ENCODE measurements around the gene MYO9A. TPM values are rescaled to one million over a fixed set of nuclear protein-coding genes. Genes with fewer than 3 reads are reported as not detected.

MYO9A gene
- total RNA-seq, 1 experiment from 2014 or later = 23.0 TPM

DNA sequence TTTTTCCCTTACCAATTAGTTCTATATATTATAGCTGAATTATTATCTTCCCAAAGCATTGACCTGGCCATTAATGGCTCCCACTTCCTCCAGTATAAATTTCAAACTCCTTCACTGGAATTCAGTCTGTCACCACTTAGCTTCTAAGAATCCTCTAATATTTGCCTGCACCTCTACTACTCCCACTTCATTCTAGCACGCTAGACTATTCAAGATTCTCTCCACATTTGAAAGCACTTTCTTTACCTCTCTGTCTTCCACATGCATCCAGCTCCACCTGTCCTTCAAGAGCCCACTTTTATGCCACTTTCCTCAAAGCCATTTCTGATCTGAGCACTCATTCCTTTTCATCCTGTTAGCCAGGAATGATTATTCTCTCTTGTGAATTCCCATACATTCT lies 15.3 kb upstream of the MYO9A start:
- Histone ChIP-seq H4K20me1 (ENCODE audit: insufficient read depth) (no peaks in the 10 kb centered on the region), H3K9me2 (ENCODE audit: insufficient read depth) (no peaks in the 10 kb centered on the region), H3K79me2 (ENCODE audit: insufficient read depth, low read length) (no peaks in the 10 kb centered on the region), H3K9me3 (ENCODE audit: control insufficient read depth in 1 of 2, insufficient read depth in 1 of 2, low read depth in 1 of 2, low read length in 2 of 2) (no peaks in the 10 kb centered on the region), H3K27me3 (ENCODE audit: insufficient read depth, low read length) (no peaks in the 10 kb centered on the region), H3K4me3 (replicated peaks in 1 of 2; ENCODE audit: low read depth in 1 of 2, low read length in 2 of 2) (no peak overlapping the region), H3K4me2 (ENCODE audit: low read length) (no peak overlapping the region), H3K4me1 (ENCODE audit: control insufficient read depth in 1 of 2, insufficient read depth in 2 of 2, low read length in 2 of 2) (no peaks in the 10 kb centered on the region), H3K36me3 (ENCODE audit: control insufficient read depth in 1 of 2, insufficient read depth in 2 of 2, low read length in 2 of 2) (no peaks in the 10 kb centered on the region), H2AFZ (ENCODE audit: low read depth, low read length, poor library complexity, severe bottlenecking) (no peak overlapping the region), H3K27ac (ENCODE audit: low read depth, low read length) (no peak overlapping the region), H3K9ac (ENCODE audit: low read length) (no peak overlapping the region)
- intact Hi-C loops (cut with micrococcal nuclease) = no loop called here
- BruUV-seq (replicated peaks) = no TSS peak
- no peak for TF ChIP-seq EGR1 (IDR thresholded peaks at IDR 0.05; ENCODE audit: low read depth)
- no peak for TF ChIP-seq CEBPB (IDR thresholded peaks at IDR 0.05; ENCODE audit: low read depth)
- no peak for TF ChIP-seq ZNF274 (IDR thresholded peaks at IDR 0.05; ENCODE audit: low read depth, low read length)
- TF ChIP-seq ELF1 (IDR thresholded peaks at IDR 0.05; ENCODE audit: borderline replicate concordance, low read depth) = no peak
- no peak for TF ChIP-seq EZH2phosphoT487 (IDR thresholded peaks at IDR 0.05; ENCODE audit: borderline replicate concordance)
- TF ChIP-seq, protein P1, sequence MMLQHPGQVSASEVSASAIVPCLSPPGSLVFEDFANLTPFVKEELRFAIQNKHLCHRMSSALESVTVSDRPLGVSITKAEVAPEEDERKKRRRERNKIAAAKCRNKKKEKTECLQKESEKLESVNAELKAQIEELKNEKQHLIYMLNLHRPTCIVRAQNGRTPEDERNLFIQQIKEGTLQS (IDR thresholded peaks at IDR 0.05) = no peak
- TF ChIP-seq, protein P2, sequence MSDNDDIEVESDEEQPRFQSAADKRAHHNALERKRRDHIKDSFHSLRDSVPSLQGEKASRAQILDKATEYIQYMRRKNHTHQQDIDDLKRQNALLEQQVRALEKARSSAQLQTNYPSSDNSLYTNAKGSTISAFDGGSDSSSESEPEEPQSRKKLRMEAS (IDR thresholded peaks at IDR 0.05) = no peak
- TF ChIP-seq, protein P3, sequence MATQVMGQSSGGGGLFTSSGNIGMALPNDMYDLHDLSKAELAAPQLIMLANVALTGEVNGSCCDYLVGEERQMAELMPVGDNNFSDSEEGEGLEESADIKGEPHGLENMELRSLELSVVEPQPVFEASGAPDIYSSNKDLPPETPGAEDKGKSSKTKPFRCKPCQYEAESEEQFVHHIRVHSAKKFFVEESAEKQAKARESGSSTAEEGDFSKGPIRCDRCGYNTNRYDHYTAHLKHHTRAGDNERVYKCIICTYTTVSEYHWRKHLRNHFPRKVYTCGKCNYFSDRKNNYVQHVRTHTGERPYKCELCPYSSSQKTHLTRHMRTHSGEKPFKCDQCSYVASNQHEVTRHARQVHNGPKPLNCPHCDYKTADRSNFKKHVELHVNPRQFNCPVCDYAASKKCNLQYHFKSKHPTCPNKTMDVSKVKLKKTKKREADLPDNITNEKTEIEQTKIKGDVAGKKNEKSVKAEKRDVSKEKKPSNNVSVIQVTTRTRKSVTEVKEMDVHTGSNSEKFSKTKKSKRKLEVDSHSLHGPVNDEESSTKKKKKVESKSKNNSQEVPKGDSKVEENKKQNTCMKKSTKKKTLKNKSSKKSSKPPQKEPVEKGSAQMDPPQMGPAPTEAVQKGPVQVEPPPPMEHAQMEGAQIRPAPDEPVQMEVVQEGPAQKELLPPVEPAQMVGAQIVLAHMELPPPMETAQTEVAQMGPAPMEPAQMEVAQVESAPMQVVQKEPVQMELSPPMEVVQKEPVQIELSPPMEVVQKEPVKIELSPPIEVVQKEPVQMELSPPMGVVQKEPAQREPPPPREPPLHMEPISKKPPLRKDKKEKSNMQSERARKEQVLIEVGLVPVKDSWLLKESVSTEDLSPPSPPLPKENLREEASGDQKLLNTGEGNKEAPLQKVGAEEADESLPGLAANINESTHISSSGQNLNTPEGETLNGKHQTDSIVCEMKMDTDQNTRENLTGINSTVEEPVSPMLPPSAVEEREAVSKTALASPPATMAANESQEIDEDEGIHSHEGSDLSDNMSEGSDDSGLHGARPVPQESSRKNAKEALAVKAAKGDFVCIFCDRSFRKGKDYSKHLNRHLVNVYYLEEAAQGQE (IDR thresholded peaks at IDR 0.05; ENCODE audit: low read depth) = no peak
- TF ChIP-seq POLR2A (IDR thresholded peaks at IDR 0.05; ENCODE audit: borderline replicate concordance, extremely low read depth, insufficient read depth, insufficient read length) = no peak
- no peak for TF ChIP-seq ZFX (IDR thresholded peaks at IDR 0.05)
- no peak for TF ChIP-seq JUND (IDR thresholded peaks at IDR 0.05)
- TF ChIP-seq SIN3A (IDR thresholded peaks at IDR 0.05; ENCODE audit: low read depth) = no peak
- TF ChIP-seq YY1 (IDR thresholded peaks at IDR 0.05; ENCODE audit: extremely low read depth, insufficient replicate concordance, low read depth, low read length) = no peak
- TF ChIP-seq, protein P4, sequence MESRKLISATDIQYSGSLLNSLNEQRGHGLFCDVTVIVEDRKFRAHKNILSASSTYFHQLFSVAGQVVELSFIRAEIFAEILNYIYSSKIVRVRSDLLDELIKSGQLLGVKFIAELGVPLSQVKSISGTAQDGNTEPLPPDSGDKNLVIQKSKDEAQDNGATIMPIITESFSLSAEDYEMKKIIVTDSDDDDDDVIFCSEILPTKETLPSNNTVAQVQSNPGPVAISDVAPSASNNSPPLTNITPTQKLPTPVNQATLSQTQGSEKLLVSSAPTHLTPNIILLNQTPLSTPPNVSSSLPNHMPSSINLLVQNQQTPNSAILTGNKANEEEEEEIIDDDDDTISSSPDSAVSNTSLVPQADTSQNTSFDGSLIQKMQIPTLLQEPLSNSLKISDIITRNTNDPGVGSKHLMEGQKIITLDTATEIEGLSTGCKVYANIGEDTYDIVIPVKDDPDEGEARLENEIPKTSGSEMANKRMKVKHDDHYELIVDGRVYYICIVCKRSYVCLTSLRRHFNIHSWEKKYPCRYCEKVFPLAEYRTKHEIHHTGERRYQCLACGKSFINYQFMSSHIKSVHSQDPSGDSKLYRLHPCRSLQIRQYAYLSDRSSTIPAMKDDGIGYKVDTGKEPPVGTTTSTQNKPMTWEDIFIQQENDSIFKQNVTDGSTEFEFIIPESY (IDR thresholded peaks at IDR 0.05; ENCODE audit: extremely low read depth, insufficient replicate concordance, low read length) = no peak
- no peak for TF ChIP-seq SRF (IDR thresholded peaks at IDR 0.05; ENCODE audit: low read depth)
- TF ChIP-seq EZH2 (IDR thresholded peaks at IDR 0.05) = no peak
- TF ChIP-seq, protein P5, sequence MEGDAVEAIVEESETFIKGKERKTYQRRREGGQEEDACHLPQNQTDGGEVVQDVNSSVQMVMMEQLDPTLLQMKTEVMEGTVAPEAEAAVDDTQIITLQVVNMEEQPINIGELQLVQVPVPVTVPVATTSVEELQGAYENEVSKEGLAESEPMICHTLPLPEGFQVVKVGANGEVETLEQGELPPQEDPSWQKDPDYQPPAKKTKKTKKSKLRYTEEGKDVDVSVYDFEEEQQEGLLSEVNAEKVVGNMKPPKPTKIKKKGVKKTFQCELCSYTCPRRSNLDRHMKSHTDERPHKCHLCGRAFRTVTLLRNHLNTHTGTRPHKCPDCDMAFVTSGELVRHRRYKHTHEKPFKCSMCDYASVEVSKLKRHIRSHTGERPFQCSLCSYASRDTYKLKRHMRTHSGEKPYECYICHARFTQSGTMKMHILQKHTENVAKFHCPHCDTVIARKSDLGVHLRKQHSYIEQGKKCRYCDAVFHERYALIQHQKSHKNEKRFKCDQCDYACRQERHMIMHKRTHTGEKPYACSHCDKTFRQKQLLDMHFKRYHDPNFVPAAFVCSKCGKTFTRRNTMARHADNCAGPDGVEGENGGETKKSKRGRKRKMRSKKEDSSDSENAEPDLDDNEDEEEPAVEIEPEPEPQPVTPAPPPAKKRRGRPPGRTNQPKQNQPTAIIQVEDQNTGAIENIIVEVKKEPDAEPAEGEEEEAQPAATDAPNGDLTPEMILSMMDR (IDR thresholded peaks at IDR 0.05 in 2 of 3, conservative IDR thresholded peaks at IDR 0.05 in 1 of 3; ENCODE audit: borderline replicate concordance in 1 of 3, insufficient read depth in 1 of 3, low read depth in 2 of 3, low read length in 2 of 3) = no peak
- no peak for TF ChIP-seq RAD21 (IDR thresholded peaks at IDR 0.05; ENCODE audit: low read depth)
- no peak for TF ChIP-seq POLR2AphosphoS5 (IDR thresholded peaks at IDR 0.05; ENCODE audit: low read depth, low read length)
- DNase-seq (ENCODE audit: low read depth, low spot score) (no peak), ATAC-seq (no peak)
- CTCF ChIA-PET = interaction anchor here (1.2 kb wide), 1 partner anchor 23 kb away, joined by 3 read pairs; no protein-coding TSS in a partner anchor
- POLR2A ChIA-PET = no interaction called here
- RAD21 ChIA-PET (ENCODE audit: low non-redundant PET in 1 of 2, low total read pairs in 2 of 2, uncharacterized antibody in 2 of 2, unreplicated experiment in 2 of 2) = interaction anchor here (0.6 to 1.2 kb wide), 2 partner anchors 23 to 492 kb away, joined by 3 to 6 read pairs; no protein-coding TSS in a partner anchor
